GM18502 (cell line): Measurements from ENCODE around the gene BHLHA15.
A peak's percentile ranks its signal among the peaks of the same experiment; 100 is the strongest.

Source experiments
- ATAC-seq: cut with Tn5 transposase; IDR thresholded peaks from one replicate; pipeline ENCODE4 v1.9.1; 2021; ENCODE audit warnings: mild to moderate bottlenecking; ENCODE audit not compliant: unreplicated experiment, poor library complexity

BHLHA15 gene

DNA sequence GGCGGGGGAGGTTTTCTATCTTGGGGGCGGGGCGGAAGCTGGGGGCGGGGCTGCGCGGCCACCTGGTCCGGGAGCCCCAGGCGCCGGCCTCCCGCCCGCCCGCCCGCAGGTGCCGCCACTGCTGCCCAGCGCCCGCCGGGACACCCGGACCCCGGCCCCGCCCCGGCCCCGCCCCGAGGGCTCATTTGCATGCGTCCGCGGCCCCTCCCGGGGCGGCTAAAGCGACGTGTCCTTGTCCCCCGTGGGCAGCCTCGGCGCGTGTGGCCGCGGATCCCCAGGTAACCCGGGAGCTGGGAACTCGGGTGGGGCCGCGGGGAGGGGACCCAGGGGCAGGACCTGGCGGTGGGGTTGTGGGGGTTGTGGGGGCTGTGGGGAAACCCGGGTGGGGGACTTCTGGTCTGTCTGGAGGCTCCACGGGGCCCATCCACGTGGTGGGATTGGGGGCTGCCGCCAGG is at the start of gene BHLHA15:
Gene BHLHA15, plus strand, starts transcription at position 219 of the 455 bp plus-strand sequence. CDS start 871 bp downstream, outside the sequence.
- peak; percentile 67 for ATAC-seq

DNA sequence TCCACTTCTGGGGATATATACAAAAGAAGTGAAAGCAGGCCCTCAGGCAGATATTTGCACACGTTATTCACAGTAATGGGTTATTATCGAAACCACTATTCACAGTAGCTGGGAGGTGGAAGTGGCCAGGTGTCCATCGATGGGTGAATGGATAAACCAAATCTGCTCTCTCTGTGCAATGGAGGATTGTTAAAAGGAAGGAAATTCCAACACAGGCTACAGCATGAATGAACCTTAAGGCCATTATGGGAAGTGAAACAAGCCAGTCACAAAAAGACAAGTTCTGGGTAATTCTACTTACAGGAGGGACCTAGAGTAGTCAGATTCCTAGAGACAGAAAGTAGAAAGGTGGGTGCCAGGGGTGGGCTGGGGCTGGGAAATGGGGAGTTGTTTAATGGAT is 48.5 kb upstream of the BHLHA15 start:
- ATAC-seq: peak; percentile 54

DNA sequence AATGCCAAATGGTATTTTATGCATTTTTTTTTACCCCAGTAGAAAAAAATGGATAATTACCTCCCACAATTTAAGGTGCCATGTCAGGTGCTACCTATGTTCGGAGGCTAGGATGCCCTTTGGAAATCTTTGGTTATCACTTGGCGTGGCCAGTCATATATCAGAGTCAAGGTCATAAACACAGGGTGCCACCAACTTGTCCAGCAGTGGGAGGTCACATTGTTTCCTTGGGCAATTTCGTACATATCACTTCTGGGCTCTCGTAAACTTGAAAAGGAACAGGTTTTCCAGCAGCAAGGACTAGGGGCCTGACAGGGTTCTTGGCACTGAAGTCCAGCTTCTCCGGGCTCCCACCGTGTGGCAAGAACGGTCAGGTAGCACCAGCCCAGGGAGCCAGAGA is 48.0 kb upstream of the BHLHA15 start:
- no peak for ATAC-seq

DNA sequence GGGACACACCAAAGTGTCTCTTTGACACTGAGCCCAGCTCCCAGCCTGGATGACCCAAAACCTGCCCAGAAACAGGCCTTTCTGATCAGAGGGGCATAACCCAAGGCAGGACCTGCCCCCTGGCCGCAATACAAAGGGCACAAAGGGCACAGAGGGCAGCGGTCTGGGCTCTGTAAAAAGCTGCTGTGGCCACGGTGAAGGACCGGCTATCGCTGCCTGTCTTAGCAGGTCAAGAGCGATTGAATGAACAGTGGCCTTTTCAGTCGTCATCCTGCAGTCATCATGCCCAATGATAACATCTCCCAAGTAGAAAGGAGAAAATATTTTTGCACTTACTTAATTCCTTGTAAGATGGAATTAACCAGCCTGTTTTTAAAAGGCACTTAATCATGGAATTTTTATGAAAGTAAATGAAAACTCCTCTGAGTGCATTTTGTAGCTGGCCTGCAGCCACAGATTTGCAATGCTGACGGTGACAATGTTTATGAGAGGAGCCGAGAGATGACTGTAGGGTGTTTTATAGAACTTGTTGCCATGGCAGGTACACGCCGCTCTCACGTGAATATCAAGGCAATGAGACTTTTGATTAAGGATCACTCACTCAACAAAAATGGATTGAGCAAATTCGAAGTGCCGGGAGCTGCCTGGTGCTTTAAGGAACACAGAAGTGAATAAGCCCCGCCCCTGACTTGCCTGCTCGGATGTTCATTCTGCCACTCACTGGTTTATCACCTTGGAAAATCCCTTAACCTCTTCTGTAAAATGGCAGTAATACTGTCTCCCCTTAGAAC is 47.3 kb upstream of the BHLHA15 start:
- ATAC-seq: no peak

DNA sequence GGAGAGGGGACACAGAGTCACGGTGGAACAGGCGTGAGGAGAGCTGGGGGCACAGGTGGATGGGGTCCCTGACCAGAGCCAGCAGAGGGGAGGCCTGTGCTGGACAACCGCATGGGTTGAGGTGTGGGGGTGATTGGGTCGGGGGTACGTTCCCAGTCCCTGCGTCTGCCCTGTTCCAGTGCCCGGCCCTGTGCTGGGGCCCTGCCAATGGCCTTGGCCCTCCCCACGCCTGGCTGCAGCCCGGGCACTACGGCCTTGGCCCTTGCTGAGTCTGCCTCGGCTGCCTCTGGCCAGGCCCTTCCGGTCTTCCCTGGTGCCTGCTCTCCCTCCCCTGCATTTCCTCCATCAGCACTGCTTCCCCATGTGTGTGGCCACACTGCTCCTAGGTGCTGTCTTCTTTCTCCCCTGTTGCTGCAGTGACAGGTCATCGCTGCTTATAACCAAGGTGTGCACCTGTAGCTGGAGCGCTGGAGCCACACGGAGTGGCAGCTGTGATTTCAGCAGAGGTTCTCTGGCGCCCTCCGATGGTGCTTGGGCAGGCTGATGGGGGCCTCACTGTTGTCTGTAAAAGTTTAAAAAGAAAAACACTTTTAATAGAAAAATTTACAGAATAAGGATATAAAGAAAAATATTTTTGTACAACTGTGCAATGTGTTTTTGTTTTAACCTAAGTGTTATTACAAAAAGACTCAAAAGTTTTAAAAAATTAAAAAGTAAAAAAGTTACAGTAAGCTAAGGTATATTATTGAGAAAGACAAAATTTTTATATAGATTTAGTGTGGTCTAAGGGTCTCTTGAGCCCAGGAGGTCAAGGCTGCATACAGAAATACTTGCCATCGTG is 45.2 kb upstream of the BHLHA15 start:
- ATAC-seq: peak; percentile 74

GRCh38 chr7:98166668-98166970 is 44.6 kb upstream of the BHLHA15 start:
- ATAC-seq: no peak

GRCh38 chr7:98167653-98168052 is 43.6 kb upstream of the BHLHA15 start:
- no peak for ATAC-seq

GRCh38 chr7:98168181-98168903 is 42.9 kb upstream of the BHLHA15 start:
- ATAC-seq: peak; percentile 64

DNA sequence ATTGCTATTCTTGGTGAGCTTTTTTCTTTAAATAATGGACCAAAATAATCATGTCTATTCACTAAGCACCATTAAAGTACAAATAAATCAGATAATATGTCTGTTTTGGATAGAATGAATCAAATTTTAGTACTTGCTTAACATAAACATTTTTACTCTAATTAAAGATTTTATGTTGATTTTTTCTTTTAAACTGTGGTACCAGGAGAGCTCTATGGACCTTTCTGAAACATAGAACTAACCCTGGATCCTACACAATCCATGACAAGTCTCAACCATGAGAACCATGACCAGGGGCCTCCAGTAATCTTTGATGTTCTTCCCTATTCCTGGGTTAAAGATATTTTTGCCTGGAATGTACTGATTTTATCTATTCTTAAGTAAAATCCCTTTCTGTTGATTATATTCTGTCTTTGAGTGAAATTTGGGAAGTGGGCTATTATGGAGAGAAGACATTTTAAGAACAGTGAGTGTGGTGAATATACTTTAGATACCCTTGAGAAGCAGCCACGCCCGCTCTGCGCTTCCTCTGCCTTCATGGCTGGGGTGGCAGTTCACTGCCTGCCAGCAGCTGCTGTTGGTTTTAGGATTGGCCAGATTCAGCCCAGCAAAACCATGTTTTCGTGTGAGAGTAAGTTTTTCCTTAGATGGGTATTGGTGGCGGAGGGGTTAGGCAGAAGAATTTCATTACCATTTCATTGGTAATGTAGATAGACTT is 42.2 kb upstream of the BHLHA15 start:
- ATAC-seq: no peak

DNA sequence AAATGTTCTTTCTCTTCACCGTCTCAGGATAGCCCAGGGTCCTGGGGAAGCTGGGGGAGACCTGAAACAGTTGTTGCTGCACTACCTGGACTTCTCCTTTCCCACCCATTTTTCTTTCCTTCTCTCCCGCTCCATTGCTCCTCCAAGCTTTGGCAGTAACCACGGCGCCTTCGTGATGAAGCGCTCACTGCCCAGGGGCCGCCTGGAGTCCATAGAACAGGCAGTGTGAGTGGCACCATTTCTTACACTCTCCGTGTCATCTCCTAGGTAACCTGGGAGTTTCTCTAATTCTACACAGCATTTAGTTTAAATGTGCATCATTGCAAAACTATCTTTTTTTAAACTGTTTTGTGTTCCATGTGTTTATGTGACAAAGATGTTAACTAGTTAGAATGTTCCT is 40.3 kb upstream of the BHLHA15 start:
- ATAC-seq: no peak

- no peak for ATAC-seq
Measured at GRCh38 chr7:98171449-98171848, 39.8 kb upstream of the BHLHA15 start.

DNA sequence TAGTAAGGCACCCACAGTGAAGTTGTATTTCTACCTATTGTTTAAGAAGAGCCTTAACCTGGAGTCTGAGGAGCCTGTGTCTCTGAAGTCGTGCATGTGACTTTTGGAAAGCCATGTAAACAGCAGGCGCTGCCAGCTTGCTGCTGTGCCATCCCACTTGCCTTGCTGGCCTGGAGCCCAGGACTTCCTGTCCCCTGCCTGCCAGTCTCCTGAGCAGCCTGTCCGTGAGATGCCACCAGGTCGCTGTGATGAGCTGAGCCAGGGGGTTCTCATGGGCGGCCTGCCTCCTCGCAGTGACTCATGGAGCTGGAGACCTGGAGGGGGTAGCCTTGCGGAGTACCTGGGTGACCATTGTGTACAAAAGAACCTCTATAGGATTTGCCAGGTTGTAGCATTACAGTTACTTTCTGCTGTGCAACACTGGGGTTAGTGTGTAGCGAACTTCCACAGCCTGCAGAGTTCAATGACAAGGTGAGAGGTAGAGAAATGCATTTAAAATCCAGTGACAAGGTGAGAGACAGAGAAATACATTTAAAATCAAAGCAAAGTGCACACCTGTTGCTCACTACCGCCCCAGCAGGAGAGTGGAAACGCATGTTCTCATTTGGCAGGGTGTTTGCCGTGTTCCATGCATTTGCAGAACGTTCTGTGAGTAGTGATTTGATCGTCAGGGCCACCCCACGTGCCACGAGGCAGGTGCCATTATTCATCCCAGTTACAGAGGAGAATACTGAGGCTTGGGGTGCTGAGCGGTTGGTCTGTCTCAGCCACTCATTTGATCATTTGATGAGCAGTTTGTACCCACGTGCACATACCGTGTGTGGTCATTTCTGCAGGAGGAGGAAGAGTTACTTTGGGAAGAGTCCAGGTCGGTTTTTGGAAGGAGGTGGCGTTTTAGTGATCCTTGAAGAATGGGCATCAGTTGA is 36.6 kb upstream of the BHLHA15 start:
- ATAC-seq: no peak

- ATAC-seq: no peak
Measured at GRCh38 chr7:98175260-98175940, 35.8 kb upstream of the BHLHA15 start.

- no peak for ATAC-seq
Measured at GRCh38 chr7:98177553-98177952, 33.7 kb upstream of the BHLHA15 start.

DNA sequence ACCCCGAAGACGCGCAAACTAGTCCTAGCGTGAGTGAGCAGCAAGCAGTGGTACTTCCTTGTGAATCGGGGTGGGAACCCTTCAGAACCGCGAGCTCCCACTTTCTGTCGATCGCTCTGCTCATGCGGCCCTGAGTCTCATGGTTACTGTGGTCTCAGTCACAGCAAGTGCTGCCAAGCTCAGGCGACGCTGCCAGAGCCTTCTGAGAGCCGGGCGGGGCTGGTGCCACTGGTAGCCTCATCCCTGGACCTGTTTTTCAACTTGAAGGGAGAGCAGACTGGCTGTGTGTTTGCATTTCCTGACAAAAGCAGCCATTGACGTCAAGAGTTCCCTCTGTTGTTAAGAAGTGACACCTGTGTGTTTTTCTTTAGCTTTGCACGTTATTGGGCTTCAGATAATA is 32.9 kb upstream of the BHLHA15 start:
- no peak for ATAC-seq

DNA sequence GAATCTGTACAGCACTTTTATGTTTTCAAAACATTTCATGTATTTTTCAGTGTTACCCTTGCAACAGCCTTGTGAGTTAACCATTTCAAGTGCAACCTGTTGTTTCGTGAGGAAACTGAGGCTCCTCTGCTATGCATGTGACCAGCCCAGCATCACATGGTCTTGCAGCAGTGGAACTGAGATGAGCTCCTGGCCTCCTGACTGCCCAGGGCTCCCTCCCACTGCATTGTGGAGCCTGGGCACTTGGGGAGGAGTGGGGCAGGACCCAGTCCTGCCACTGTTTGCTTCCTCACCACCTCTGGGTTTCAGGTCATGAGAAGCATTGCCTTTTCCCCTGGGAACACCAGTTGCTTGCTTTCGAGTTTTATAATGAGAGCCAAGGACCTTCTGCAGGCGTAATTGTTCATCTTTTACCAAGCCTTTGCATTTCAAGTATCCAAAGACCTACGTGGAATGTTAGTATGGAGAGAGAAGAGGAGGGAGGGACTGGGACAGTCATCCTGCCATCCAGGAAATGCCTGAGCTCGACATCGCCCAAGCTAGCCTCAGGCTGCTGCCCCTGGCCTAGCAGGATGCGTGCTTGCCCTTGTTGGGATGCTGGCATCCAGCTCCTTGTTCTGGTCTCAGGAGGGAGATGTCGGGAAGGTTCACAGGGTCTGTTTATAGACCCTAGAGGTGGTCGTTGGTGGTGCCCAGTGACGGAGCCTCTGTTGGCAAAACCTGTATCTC is 32.3 kb upstream of the BHLHA15 start:
- no peak for ATAC-seq

DNA sequence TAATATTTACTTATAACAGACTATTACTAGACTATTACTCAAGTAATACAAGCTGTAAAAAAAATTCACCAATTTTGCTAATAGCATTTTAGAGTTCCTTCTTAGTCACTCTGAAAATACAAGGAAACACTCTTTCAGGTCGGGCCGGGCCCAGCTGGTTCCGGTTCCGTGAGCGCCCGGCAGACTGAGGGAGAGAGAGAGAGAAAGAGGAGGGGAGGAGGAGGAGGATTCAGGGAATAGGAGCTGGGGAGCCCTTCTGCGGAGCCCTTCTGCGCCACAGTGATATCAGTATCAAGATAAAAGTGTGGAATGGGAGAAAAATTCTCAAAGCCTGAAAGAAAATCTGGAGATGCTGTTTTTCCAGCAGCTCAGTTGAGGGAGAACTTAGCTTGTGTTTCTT is 30.5 kb upstream of the BHLHA15 start:
- no peak for ATAC-seq

- ATAC-seq: no peak
Measured at GRCh38 chr7:98185101-98185500, 26.1 kb upstream of the BHLHA15 start.
